IMR-90 (cell line): ENCODE data around the gene FUT6. TPM values are rescaled to one million over a fixed set of nuclear protein-coding genes. Genes with fewer than 3 reads are reported as not detected.

Source experiments
- ATAC-seq: fragments of 200-7000 bp; cut with Tn5 transposase; 2 replicates; pipeline ENCODE4 v1.9.1; 2020; ENCODE audit warnings: low read depth, mild to moderate bottlenecking, moderate library complexity
- BruUV-seq: library from RNA; stranded (reverse); fragments of 400-500 nt; replicated peaks from 2 replicates; lab custom pipeline; 2021; lab: Mats Ljungman, UMichigan
- CTCF ChIA-PET: fragments of 300-600 bp; formaldehyde crosslinking; extraction: SDS; loops from one replicate; lab custom pipeline; 2021; ENCODE audit warnings: antibody characterized with exemption; lab: Yijun Ruan, JAX
- POLR2A ChIA-PET: fragments of 300-600 bp; sonication (Branson Sonifier 250); formaldehyde crosslinking; loops from one replicate; lab custom pipeline; 2022; ENCODE audit warnings: antibody characterized with exemption; ENCODE audit not compliant: unreplicated experiment; lab: Charles Lee
- DNase-seq: peaks from one replicate; pipeline ENCODE4 v3.0.0; 2013
- H2AFZ ChIP-seq: replicated peaks from 2 replicates; pipeline ENCODE3; 2013; ENCODE audit warnings: low read length, mild to moderate bottlenecking; ENCODE audit not compliant: poor library complexity
- H2AK5ac ChIP-seq: 2 replicates; pipeline ENCODE4 v1.6.1; 2013; ENCODE audit warnings: low read depth, low read length, inconsistent platforms
- H2AK9ac ChIP-seq: replicated peaks from 2 replicates; pipeline ENCODE3; 2013; ENCODE audit warnings: mild to moderate bottlenecking, low read depth, low read length, moderate library complexity; ENCODE audit not compliant: poor library complexity
- H2BK120ac ChIP-seq: 2 replicates; pipeline ENCODE4 v1.6.1; 2013; ENCODE audit warnings: low read depth, low read length, inconsistent platforms
- H2BK15ac ChIP-seq: 3 replicates; pipeline ENCODE4 v1.6.1; 2013; ENCODE audit warnings: low read depth, low read length, inconsistent platforms
- H2BK20ac ChIP-seq: 2 replicates; pipeline ENCODE4 v1.6.1; 2013; ENCODE audit warnings: low read depth, mild to moderate bottlenecking, inconsistent platforms, low read length, moderate library complexity
- H2BK5ac ChIP-seq: 2 replicates; pipeline ENCODE4 v1.6.1; 2013; ENCODE audit warnings: mild to moderate bottlenecking, low read depth, low read length, inconsistent platforms; ENCODE audit not compliant: poor library complexity, severe bottlenecking
- H3K14ac ChIP-seq: replicated peaks from 2 replicates; pipeline ENCODE4 v1.6.1; 2013; ENCODE audit warnings: low read depth, low read length, inconsistent platforms
- H3K18ac ChIP-seq: 2 replicates; pipeline ENCODE4 v1.6.1; 2013; ENCODE audit warnings: low read depth, low read length, control low read depth
- H3K23ac ChIP-seq: 2 replicates; pipeline ENCODE4 v1.6.1; 2013; ENCODE audit warnings: low read depth, low read length, inconsistent platforms
- H3K27ac ChIP-seq: 2 replicates; pipeline ENCODE4 v1.5.1; 2013; ENCODE audit warnings: mild to moderate bottlenecking, control low read depth, low read length; ENCODE audit not compliant: insufficient read depth
- H3K27me3 ChIP-seq: 2 replicates; pipeline ENCODE4 v1.6.1; 2013; ENCODE audit warnings: low read length; ENCODE audit not compliant: control insufficient read depth, insufficient read depth
- H3K36me3 ChIP-seq: 2 replicates; pipeline ENCODE4 v1.6.1; 2013; ENCODE audit warnings: low read length, mixed read lengths; ENCODE audit not compliant: control insufficient read depth, insufficient read depth
- H3K4ac ChIP-seq: 2 replicates; pipeline ENCODE4 v1.6.1; 2013; ENCODE audit warnings: low read depth, low read length, inconsistent platforms
- H3K4me1 ChIP-seq: 2 replicates; pipeline ENCODE4 v1.6.1; 2013; ENCODE audit warnings: low read length, mixed read lengths; ENCODE audit not compliant: control insufficient read depth, insufficient read depth
- H3K4me2 ChIP-seq: 2 replicates; pipeline ENCODE4 v1.6.1; 2013; ENCODE audit warnings: low read depth, mild to moderate bottlenecking, control low read depth, low read length, moderate library complexity
- H3K4me3 ChIP-seq: 2 replicates; pipeline ENCODE4 v1.5.1; 2013; ENCODE audit warnings: low read depth, mild to moderate bottlenecking, control low read depth, low read length, moderate library complexity; ENCODE audit not compliant: insufficient read depth
- H3K56ac ChIP-seq: 2 replicates; pipeline ENCODE4 v1.6.1; 2013; ENCODE audit warnings: low read length, inconsistent platforms; ENCODE audit not compliant: insufficient read depth; ENCODE audit errors: extremely low read depth
- H3K79me1 ChIP-seq, 2 experiments: 2 replicates each; pipeline ENCODE4 v1.6.1; 2013; ENCODE audit warnings: low read length in 2 of 2, inconsistent platforms in 1 of 2, low read depth in 1 of 2
- H3K9ac ChIP-seq: 2 replicates; pipeline ENCODE4 v1.6.1; 2013; ENCODE audit warnings: low read depth, low read length, control low read depth
- H3K9me1 ChIP-seq: 2 replicates; pipeline ENCODE4 v1.6.1; 2013; ENCODE audit warnings: low read length, inconsistent platforms; ENCODE audit not compliant: insufficient read depth
- H3K9me3 ChIP-seq: 2 replicates; pipeline ENCODE4 v1.6.1; 2013; ENCODE audit warnings: low read length; ENCODE audit not compliant: control insufficient read depth, insufficient read depth
- H4K20me1 ChIP-seq: 2 replicates; pipeline ENCODE4 v1.6.1; 2013; ENCODE audit warnings: low read length, inconsistent platforms; ENCODE audit not compliant: insufficient read depth
- H4K5ac ChIP-seq: 2 replicates; pipeline ENCODE4 v1.6.1; 2013; ENCODE audit warnings: mild to moderate bottlenecking, low read depth, low read length, control low read depth
- H4K8ac ChIP-seq, 2 experiments: 2 replicates each; pipeline ENCODE4 v1.6.1; 2013; ENCODE audit warnings: low read depth in 2 of 2, low read length in 2 of 2, control low read depth in 1 of 2, inconsistent platforms in 1 of 2
- H4K91ac ChIP-seq: 2 replicates; pipeline ENCODE4 v1.6.1; 2013; ENCODE audit warnings: low read depth, low read length, inconsistent platforms; ENCODE audit not compliant: insufficient read depth
- BHLHE40 ChIP-seq: fragments of 150-350 bp; IDR thresholded peaks from 2 replicates; pipeline ENCODE4 v1.6.1; 2016; ENCODE audit warnings: mild to moderate bottlenecking, low read depth, low read length
- CEBPB ChIP-seq: IDR thresholded peaks from 2 replicates; pipeline ENCODE4 v1.6.1; 2012; ENCODE audit warnings: low read depth, low read length, improper control_type of control experiment
- FOS ChIP-seq: fragments of 150-350 bp; IDR thresholded peaks from 2 replicates; pipeline ENCODE4 v1.6.1; 2016; ENCODE audit warnings: low read depth, low read length
- MXI1 ChIP-seq: IDR thresholded peaks from 2 replicates; pipeline ENCODE4 v1.6.1; 2012; ENCODE audit warnings: low read depth, mild to moderate bottlenecking, low read length, moderate library complexity, borderline replicate concordance
- NFE2L2 ChIP-seq: fragments of 150-350 bp; IDR thresholded peaks from 2 replicates; pipeline ENCODE4 v1.6.1; 2016; ENCODE audit warnings: low read depth, mild to moderate bottlenecking, low read length
- RCOR1 ChIP-seq: IDR thresholded peaks from 2 replicates; pipeline ENCODE4 v1.6.1; 2012; ENCODE audit warnings: mild to moderate bottlenecking, low read length, improper control_type of control experiment; ENCODE audit not compliant: insufficient replicate concordance
- SMC3 ChIP-seq: fragments of 150-350 bp; IDR thresholded peaks from 2 replicates; pipeline ENCODE4 v1.6.1; 2016; ENCODE audit warnings: low read depth, mild to moderate bottlenecking, antibody characterized with exemption, low read length, moderate library complexity
- WGBS, 2 experiments: methylation state at CpG; one replicate each; pipeline versions ENCODE4 v1.1.5 to v1.1.7; 2013; ENCODE audit warnings: missing lambda C conversion rate in 2 of 2; ENCODE audit not compliant: insufficient read length in 1 of 2; ENCODE audit errors: extremely low coverage in 2 of 2; 5-methylcytosine and 5-hydroxymethylcytosine counted together
- dilution Hi-C: fragments of 300-500 bp; cut with HindIII; formaldehyde crosslinking; loops from one replicate; pipeline ENCODE4 v1.14.3; 2018; ENCODE audit warnings: low sequenced_read_pairs; ENCODE audit not compliant: unreplicated experiment
- in situ Hi-C: fragments of 300-500 bp; cut with MboI; formaldehyde crosslinking; loops from 3 replicates; pipeline ENCODE4 v1.14.3; 2019; ENCODE audit warnings: low sequenced_read_pairs, inconsistent platforms, mixed read lengths
- intact Hi-C: fragments of 100-400 bp; cut with micrococcal nuclease; formaldehyde crosslinking; loops from 2 replicates; pipeline ENCODE4 v1.10.0; 2022
- polyA plus RNA-seq, 3 experiments: library from polyadenylated mRNA; depleted of rRNA; stranded (reverse); fragments of >200 nt; gene quantifications; 2 replicates each; pipeline ENCODE4 v1.2.3, GENCODE V29; 2012; ENCODE audit warnings: low replicate concordance in 1 of 3
- total RNA-seq: library from RNA; depleted of rRNA; stranded (reverse); fragments of >200 nt; gene quantifications from 2 replicates; pipeline ENCODE4 v1.2.3, GENCODE V29; 2012
- TF ChIP-seq, protein P1 (sequence below): fragments of 150-350 bp; IDR thresholded peaks from 2 replicates; pipeline ENCODE4 v1.6.1; 2016; ENCODE audit warnings: low read depth, mild to moderate bottlenecking, low read length, moderate library complexity, borderline replicate concordance

The FUT6 gene
- total and polyA plus RNA-seq, 2 of the 4 experiments (the other 2 are of a cell fraction), result not detected

DNA sequence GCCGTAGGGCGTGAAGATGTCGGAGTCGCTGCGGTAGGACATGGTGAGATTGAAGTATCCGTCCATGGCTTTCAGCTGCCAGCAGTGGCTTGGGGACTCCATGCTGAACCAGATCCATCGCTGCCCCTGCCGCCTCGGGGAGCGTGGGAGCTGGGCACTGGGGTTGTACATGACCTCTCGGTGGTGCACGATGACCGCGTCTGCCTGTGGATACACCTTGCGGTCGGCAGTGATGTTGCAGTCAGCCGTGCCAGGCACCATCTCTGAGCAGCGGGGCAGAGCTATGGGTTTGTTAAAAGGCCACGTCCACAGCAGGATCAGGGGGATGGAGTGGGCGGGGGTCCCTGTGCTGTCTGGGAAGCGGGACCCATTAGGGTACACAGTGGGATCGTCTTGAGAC lies 7.4 kb downstream of the FUT6 start:
- ChIA-PET POLR2A (no interaction called here), CTCF (no interaction called here)
- Histone ChIP-seq H4K20me1 (no peaks in the 10 kb centered on the region), H3K36me3 (no peaks in the 10 kb centered on the region), H3K9me3 (no peaks in the 10 kb centered on the region), H2AK5ac (no peak overlapping the region), H2BK15ac (no peak overlapping the region), H2BK5ac (no peak overlapping the region), H4K91ac (no peak overlapping the region), H3K4me3 (no peak overlapping the region), H2BK120ac (no peak overlapping the region), H4K8ac (no peak overlapping the region), H3K9me1 (peaks cover 4% of the 10 kb centered on the region; the same call in 1 of the 2 replicates), H4K5ac (no peak overlapping the region), H3K4me2 (no peak overlapping the region), H3K4me1 (peaks cover 9% of the 10 kb centered on the region), H3K23ac (no peak overlapping the region), H3K4ac (no peak overlapping the region), H2BK20ac (no peak overlapping the region), H2AFZ (no peak overlapping the region), H3K18ac (no peak overlapping the region), H3K9ac (no peak overlapping the region), H3K27me3 (peaks cover 3% of the 10 kb centered on the region; the same call in 1 of the 2 replicates), H3K56ac (no peak overlapping the region), H3K27ac (no peak overlapping the region), H3K14ac (no peak overlapping the region), H2AK9ac (no peak overlapping the region), H3K79me1 (peaks cover 0 to 6% of the 10 kb centered on the region in 2 experiments; a peak in 2 of 4 replicates)
- no peak for DNase-seq
- TF ChIP-seq FOS (no peak), BHLHE40 (no peak), RCOR1 (no peak), MXI1 (no peak), NFE2L2 (no peak), CEBPB (no peak), SMC3 (no peak)
- TF ChIP-seq, protein P1, sequence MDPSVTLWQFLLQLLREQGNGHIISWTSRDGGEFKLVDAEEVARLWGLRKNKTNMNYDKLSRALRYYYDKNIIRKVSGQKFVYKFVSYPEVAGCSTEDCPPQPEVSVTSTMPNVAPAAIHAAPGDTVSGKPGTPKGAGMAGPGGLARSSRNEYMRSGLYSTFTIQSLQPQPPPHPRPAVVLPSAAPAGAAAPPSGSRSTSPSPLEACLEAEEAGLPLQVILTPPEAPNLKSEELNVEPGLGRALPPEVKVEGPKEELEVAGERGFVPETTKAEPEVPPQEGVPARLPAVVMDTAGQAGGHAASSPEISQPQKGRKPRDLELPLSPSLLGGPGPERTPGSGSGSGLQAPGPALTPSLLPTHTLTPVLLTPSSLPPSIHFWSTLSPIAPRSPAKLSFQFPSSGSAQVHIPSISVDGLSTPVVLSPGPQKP, result no peak
- BruUV-seq, result no TSS peak
- dilution Hi-C loops (no loop called here), in situ Hi-C loops (no loop called here), intact Hi-C loops (no loop called here)
- WGBS, 2 experiments, result 78% methylated on average over 10 of the region's 22 CpGs; no CpG with 5 or more reads in 1 of the 2 experiments
- ATAC-seq, result no peak
